ENCODE measurements around the gene KIF2A.

GRCh38 chr5:62306896-62307689 lies 1.1 kb downstream of the KIF2A start:
- TF ChIP-seq CTCF (IDR thresholded peaks at IDR 0.05; ENCODE audit: low read depth, low read length, missing input control) (no peak), REST (IDR thresholded peaks at IDR 0.05) (no peak), MAX (IDR thresholded peaks at IDR 0.05) (no peak), GABPA (IDR thresholded peaks at IDR 0.05 in 1 of 2, conservative IDR thresholded peaks at IDR 0.05 in 1 of 2) (no peak)

Data from liver (tissue), 3 donors.